Spinal cord (tissue), 10 donors: ENCODE data around the gene STMP1. TPM values are rescaled to one million over a fixed set of nuclear protein-coding genes. Genes with fewer than 3 reads are reported as not detected.
"Not testable (repeated sequence)": the region's sequence is repeated elsewhere in the genome, so short reads cannot be mapped to it uniquely, and the experiment has no call there.

ENCODE experiments used
- DNase-seq, 6 donors: peaks; one replicate each; pipeline versions ENCODE4 v3.0.0 to v3.0.0-alpha.2; 2013 to 2015; ENCODE audit warnings: low spot score in 6 of 6, low read depth in 4 of 6
- H3K27ac ChIP-seq: one replicate; pipeline ENCODE4 v1.5.1; 2013; ENCODE audit warnings: low read depth, low read length, control low read depth
- H3K27me3 ChIP-seq: one replicate; pipeline ENCODE4 v1.6.1; 2013; ENCODE audit warnings: low read length; ENCODE audit not compliant: control insufficient read depth, insufficient read depth
- H3K36me3 ChIP-seq: one replicate; pipeline ENCODE4 v1.6.1; 2013; ENCODE audit warnings: low read length; ENCODE audit not compliant: control insufficient read depth, insufficient read depth
- H3K4me1 ChIP-seq: one replicate; pipeline ENCODE4 v1.6.1; 2013; ENCODE audit warnings: low read length; ENCODE audit not compliant: control insufficient read depth, insufficient read depth
- H3K4me3 ChIP-seq: one replicate; pipeline ENCODE4 v1.5.1; 2013; ENCODE audit warnings: low read depth, low read length, control low read depth
- H3K9me3 ChIP-seq: one replicate; pipeline ENCODE4 v1.6.1; 2013; ENCODE audit warnings: low read length; ENCODE audit not compliant: control insufficient read depth, insufficient read depth
- WGBS: methylation state at CpG from one replicate; pipeline ENCODE4 v1.1.5; 2013; ENCODE audit warnings: missing lambda C conversion rate; ENCODE audit not compliant: insufficient coverage; 5-methylcytosine and 5-hydroxymethylcytosine counted together
- polyA plus RNA-seq, 2 donors: library from polyadenylated mRNA; unstranded; fragments of 120-200 nt; gene quantifications; one replicate each; pipeline ENCODE4 v1.2.1, GENCODE V29; 2013; ENCODE audit not compliant: insufficient read length in 2 of 2
- total RNA-seq, 2 donors: library from RNA; depleted of rRNA in 1 of 2; stranded (reverse); fragments of 120-200 nt in 1 of 2; fragments of >200 nt in 1 of 2; gene quantifications; one replicate each; pipeline versions ENCODE4 v1.2.3 to v1.2.4, GENCODE V29; 2013 to 2014
- donor health status: healthy.

STMP1 gene
- total and polyA plus RNA-seq, 4 donors = 29.0 to 84.7 (median 49.8) TPM

DNA sequence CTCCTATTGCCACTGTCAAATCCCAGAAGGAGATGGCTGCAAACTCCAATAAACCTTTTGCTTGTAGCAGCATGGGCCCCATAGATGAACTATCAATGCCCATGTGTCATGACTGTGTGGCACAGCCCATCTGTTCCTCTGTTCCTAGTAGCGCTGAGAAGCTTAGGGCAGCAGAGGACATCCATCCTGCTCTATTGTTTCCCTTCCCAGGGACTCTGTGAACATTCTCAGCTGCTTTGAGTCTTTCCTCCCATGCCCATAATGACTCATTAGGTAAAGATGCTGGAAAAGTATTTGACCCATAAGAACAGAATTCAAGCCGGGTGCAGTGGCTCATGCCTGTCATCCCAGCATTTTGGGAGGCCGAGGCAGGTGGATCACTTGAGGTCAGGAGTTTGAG, 28.3 kb downstream of the STMP1 start:
- Histone ChIP-seq H3K27ac (no peak overlapping the region), H3K9me3 (no peaks in the 10 kb centered on the region), H3K4me1 (no peaks in the 10 kb centered on the region), H3K36me3 (peaks cover 3% of the 10 kb centered on the region), H3K27me3 (no peaks in the 10 kb centered on the region), H3K4me3 (no peak overlapping the region)
- WGBS = 92% methylated on average over 3 of the region's 3 CpGs
- no peak for DNase-seq

- no peaks in the 10 kb centered on the region for H3K27me3 ChIP-seq
- H3K4me3 ChIP-seq = no peak overlapping the region
- DNase-seq = no peak
- no peaks in the 10 kb centered on the region for H3K9me3 ChIP-seq
- H3K36me3 ChIP-seq = peaks cover 3% of the 10 kb centered on the region
- peaks cover 2% of the 10 kb centered on the region for H3K4me1 ChIP-seq
- no peak overlapping the region for H3K27ac ChIP-seq
- 85% methylated on average over 2 of the region's 3 CpGs for WGBS
Observed at GRCh38 chr7:135692055-135692454, 29.7 kb downstream of the STMP1 start.

- not testable (repeated sequence) for DNase-seq, H3K27ac ChIP-seq, H3K36me3 ChIP-seq, H3K9me3 ChIP-seq, H3K4me1 ChIP-seq, H3K27me3 ChIP-seq, H3K4me3 ChIP-seq
- 100% methylated on average over 2 of the region's 7 CpGs for WGBS
Observed at GRCh38 chr7:135692606-135693005, 30.3 kb downstream of the STMP1 start.

- Histone ChIP-seq H3K36me3 (peaks cover 3% of the 10 kb centered on the region), H3K27me3 (no peaks in the 10 kb centered on the region), H3K4me1 (peaks cover 8% of the 10 kb centered on the region), H3K27ac (no peak overlapping the region), H3K9me3 (no peaks in the 10 kb centered on the region), H3K4me3 (no peak overlapping the region)
- DNase-seq = no peak
- 100% methylated on average over 2 of the region's 4 CpGs for WGBS
Observed at GRCh38 chr7:135693558-135693957, 31.2 kb downstream of the STMP1 start.

DNA sequence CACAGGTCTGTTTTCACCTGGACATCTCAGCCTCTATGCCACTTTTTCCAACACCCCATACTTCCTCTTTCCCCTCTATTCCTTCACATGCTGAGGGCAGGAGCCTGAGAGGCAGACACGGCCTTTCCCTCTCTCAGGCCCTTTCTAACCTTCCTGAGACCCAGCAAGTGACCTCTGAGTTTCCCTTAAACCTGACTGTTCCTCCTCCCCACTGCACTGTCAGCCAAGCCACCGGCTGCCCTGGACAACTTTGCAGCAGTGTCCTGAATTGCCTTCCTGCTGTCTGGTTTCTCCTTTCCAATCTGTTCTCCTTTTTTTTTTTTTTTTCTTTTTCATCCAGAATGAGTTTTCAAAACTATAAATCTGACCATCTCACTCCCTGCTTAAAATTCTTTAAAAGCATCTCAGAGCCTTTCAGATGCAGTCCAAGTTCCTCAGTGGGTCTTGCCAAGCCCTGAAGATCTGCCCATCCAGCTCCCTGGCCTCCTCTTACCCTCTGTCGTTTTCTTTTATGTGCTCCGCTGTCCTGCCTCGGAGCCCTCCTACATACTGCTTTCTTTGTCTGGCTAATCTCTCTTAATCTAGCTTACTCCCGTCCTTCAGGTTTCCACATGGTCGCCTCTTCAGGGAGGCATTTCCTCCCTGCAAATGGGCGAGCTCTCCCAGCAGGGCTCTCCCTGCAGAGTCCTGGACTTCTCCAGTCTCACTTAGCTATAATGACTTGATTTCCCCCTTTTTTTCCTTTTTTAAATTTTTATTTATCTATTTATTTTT, 35.1 kb downstream of the STMP1 start:
- no peak overlapping the region for H3K4me3 ChIP-seq
- 39% methylated on average over 8 of the region's 8 CpGs for WGBS
- H3K4me1 ChIP-seq = peaks cover 8% of the 10 kb centered on the region
- no peaks in the 10 kb centered on the region for H3K9me3 ChIP-seq
- H3K36me3 ChIP-seq = peaks cover 3% of the 10 kb centered on the region
- no peak for DNase-seq
- H3K27me3 ChIP-seq = no peaks in the 10 kb centered on the region
- no peak overlapping the region for H3K27ac ChIP-seq

GRCh38 chr7:135704074-135704473, 41.8 kb downstream of the STMP1 start:
- WGBS = 61% methylated on average over 2 of the region's 2 CpGs
- no peaks in the 10 kb centered on the region for H3K27me3 ChIP-seq
- no peak overlapping the region for H3K27ac ChIP-seq
- peaks cover 3% of the 10 kb centered on the region for H3K36me3 ChIP-seq
- no peaks in the 10 kb centered on the region for H3K4me1 ChIP-seq
- no peak overlapping the region for H3K4me3 ChIP-seq
- no peak for DNase-seq
- H3K9me3 ChIP-seq = no peaks in the 10 kb centered on the region

DNA sequence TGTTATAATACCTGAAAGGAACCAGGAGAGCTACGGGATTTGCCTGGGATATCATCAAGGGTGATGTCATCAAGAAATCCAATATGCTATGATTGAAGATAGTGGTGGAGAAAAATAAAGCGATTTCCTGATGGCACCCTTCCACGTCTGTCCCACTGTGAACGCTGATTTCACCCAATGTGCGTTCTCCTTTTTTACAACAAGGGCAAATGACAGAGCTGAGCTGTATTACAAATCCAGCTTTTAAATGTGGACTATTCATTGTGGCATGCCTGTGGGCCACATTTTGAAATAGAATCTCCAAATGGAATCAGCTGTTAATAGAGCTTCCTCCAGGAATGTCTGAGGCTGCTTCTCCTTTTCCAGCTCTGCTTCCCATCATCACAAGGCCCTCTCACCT, 42.4 kb downstream of the STMP1 start:
- H3K4me1 ChIP-seq = no peaks in the 10 kb centered on the region
- no peaks in the 10 kb centered on the region for H3K27me3 ChIP-seq
- H3K27ac ChIP-seq = no peak overlapping the region
- no peak overlapping the region for H3K4me3 ChIP-seq
- DNase-seq = no peak
- WGBS = 71% methylated on average over 5 of the region's 5 CpGs
- peaks cover 3% of the 10 kb centered on the region for H3K36me3 ChIP-seq
- no peaks in the 10 kb centered on the region for H3K9me3 ChIP-seq

DNA sequence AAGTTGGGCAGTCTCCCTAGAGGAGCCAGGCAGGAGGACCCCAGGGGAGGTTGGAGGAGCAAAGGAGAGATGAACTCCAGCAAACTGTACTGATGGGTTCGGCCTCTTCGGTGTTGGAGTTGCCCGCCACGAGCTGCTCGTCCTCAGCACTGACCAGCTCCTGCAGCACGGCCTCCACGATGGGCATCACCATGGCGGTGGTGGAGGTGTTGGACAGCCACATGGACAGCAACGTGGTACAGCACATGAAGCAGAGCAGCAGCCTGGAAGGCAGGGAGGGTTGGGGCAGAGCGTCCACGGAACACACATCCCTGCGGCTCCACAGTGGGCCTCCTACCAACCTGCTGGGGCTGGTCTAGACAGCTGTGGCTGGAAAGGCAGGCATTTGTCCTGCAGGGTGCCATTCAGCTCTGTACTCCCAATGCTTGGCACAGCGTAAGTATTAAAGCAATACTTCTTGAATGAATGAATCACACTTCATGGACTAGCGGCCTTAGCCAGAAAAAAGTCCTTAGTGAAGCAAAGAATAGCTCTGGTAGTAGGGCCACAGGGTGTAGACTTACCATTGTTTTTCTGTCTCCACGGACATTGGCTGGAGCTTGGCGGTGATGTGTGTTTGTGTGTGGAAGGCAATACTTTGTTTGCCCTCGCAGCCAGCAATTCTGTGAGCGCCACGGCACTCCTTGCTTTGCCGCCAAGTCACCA, 43.9 kb downstream of the STMP1 start:
- Histone ChIP-seq H3K36me3 (peaks cover 3% of the 10 kb centered on the region), H3K4me1 (no peaks in the 10 kb centered on the region), H3K27me3 (no peaks in the 10 kb centered on the region), H3K27ac (no peak overlapping the region), H3K4me3 (no peak overlapping the region), H3K9me3 (no peaks in the 10 kb centered on the region)
- WGBS = 85% methylated on average over 17 of the region's 20 CpGs
- no peak for DNase-seq

DNA sequence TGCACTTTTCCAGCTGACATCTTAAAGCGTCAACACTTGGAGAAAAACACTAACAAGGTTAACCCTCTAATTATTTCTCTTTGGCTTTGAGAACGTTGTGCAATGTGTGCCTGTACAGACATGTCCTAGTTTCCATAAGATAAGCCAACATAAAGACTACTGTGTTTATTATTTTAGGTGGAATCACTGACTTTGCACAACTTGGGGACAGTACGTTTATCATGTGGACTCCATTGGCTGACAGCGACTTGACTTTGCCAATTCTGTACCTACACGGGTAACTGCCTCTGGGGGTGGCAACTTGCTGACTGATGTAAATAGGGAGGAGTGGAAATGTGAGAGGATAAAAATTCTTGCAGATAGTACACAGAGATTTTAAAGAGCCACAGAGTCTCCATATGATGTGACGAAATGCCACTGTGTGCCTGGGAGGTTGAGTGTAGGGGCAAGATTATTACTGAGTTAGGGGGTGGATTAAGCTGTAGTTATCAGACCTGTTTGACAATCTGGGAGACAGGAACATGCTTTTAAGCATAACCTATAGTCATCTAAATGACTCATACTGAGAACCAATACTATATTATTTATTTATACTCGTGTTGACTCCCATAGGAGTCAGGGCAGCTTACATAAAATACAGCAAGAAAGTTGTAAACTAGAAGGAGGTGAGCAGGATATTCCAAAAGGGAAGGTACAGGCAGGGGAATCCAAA, 44.7 kb downstream of the STMP1 start:
- no peaks in the 10 kb centered on the region for H3K27me3 ChIP-seq
- no peaks in the 10 kb centered on the region for H3K4me1 ChIP-seq
- H3K36me3 ChIP-seq = peaks cover 3% of the 10 kb centered on the region
- H3K27ac ChIP-seq = no peak overlapping the region
- WGBS = 81% methylated on average over 5 of the region's 7 CpGs
- H3K9me3 ChIP-seq = no peaks in the 10 kb centered on the region
- no peak overlapping the region for H3K4me3 ChIP-seq
- DNase-seq = no peak
